ENCODE results near the gene VWF. TPM values are rescaled to one million over a fixed set of nuclear protein-coding genes. Genes with fewer than 3 reads are reported as not detected.
A peak's percentile ranks its signal among the peaks of the same experiment; 100 is the strongest.

The VWF gene
- total RNA-seq, 6 donors from 2014 or later, result 292 to 543 (median 360) TPM

GRCh38 chr12:6084261-6084968, 40.1 kb downstream of the VWF start:
- Histone ChIP-seq H3K9me3 (no peaks in the 10 kb centered on the region), H3K27ac (peak overlapping the region; percentile 21 to 44 (median 36)), H3K27me3 (no peaks in the 10 kb centered on the region), H3K36me3 (peaks cover 0 to 20% (median 0%) of the 10 kb centered on the region in 4 donors), H3K4me1 (peaks cover 27 to 41% (median 31%) of the 10 kb centered on the region in 4 donors), H3K4me3 (no peak overlapping the region)
- 47 to 57% methylated on average over 4 to 7 of the region's 7 CpGs for WGBS, 2 donors
- no peak for TF ChIP-seq EP300 (IDR thresholded peaks at IDR 0.05)
- peak in 1 of 2 donors; percentile 10 for TF ChIP-seq POLR2AphosphoS5 (IDR thresholded peaks at IDR 0.05)
- no peak for TF ChIP-seq POLR2A (IDR thresholded peaks at IDR 0.05)
- TF ChIP-seq CTCF (IDR thresholded peaks at IDR 0.05), result peak in 1 of 6 experiments; percentile 18
- DNase-seq, result peak in 1 of 2 donors; percentile 28
- ATAC-seq (ENCODE audit: low FRiP score in 2 of 2), result peak in 1 of 2 donors; percentile 5

- no peak for DNase-seq
- Histone ChIP-seq H3K9me3 (no peaks in the 10 kb centered on the region), H3K4me1 (peaks cover 24 to 39% (median 24%) of the 10 kb centered on the region in 4 donors), H3K4me3 (no peak overlapping the region), H3K27ac (peak overlapping the region in 3 of 4 donors; percentile 12 to 32 (median 26)), H3K27me3 (no peaks in the 10 kb centered on the region), H3K36me3 (peaks cover 0 to 16% (median 0%) of the 10 kb centered on the region in 4 donors)
- TF ChIP-seq POLR2A (IDR thresholded peaks at IDR 0.05), result no peak
- TF ChIP-seq EP300 (IDR thresholded peaks at IDR 0.05), result no peak
- TF ChIP-seq POLR2AphosphoS5 (IDR thresholded peaks at IDR 0.05), result no peak
- TF ChIP-seq CTCF (IDR thresholded peaks at IDR 0.05), result no peak
- WGBS, 2 donors, result 58 to 68% methylated on average over 4 of the region's 4 CpGs
- no peak for ATAC-seq (ENCODE audit: low FRiP score in 2 of 2)
Observed at GRCh38 chr12:6083601-6084000, 40.9 kb downstream of the VWF start.

- TF ChIP-seq CTCF (IDR thresholded peaks at IDR 0.05) (no peak), POLR2A (IDR thresholded peaks at IDR 0.05) (no peak), EP300 (IDR thresholded peaks at IDR 0.05) (no peak), POLR2AphosphoS5 (IDR thresholded peaks at IDR 0.05) (no peak)
- H3K36me3 ChIP-seq, result peaks cover 0 to 16% (median 0%) of the 10 kb centered on the region in 4 donors
- 87 to 88% methylated on average over 3 of the region's 3 CpGs for WGBS, 2 donors
- peak overlapping the region in 2 of 4 donors; percentile 13 to 42 for H3K27ac ChIP-seq
- H3K9me3 ChIP-seq, result no peaks in the 10 kb centered on the region
- peaks cover 21 to 44% (median 26%) of the 10 kb centered on the region in 4 donors for H3K4me1 ChIP-seq
- no peak overlapping the region for H3K4me3 ChIP-seq
- ATAC-seq (ENCODE audit: low FRiP score in 2 of 2) (no peak), DNase-seq (no peak)
- H3K27me3 ChIP-seq, result no peaks in the 10 kb centered on the region
Observed at GRCh38 chr12:6082613-6083012, 41.9 kb downstream of the VWF start.

GRCh38 chr12:6080149-6081045, 44.1 kb downstream of the VWF start:
- Histone ChIP-seq H3K27ac (peak overlapping the region in 3 of 4 donors; percentile 35 to 67 (median 49)), H3K27me3 (no peaks in the 10 kb centered on the region), H3K9me3 (no peaks in the 10 kb centered on the region), H3K4me3 (no peak overlapping the region), H3K36me3 (peaks cover 0 to 19% (median 0%) of the 10 kb centered on the region in 4 donors), H3K4me1 (peaks cover 27 to 49% (median 33%) of the 10 kb centered on the region in 4 donors)
- DNase-seq, result no peak
- TF ChIP-seq CTCF (IDR thresholded peaks at IDR 0.05), result no peak
- no peak for TF ChIP-seq POLR2A (IDR thresholded peaks at IDR 0.05)
- TF ChIP-seq POLR2AphosphoS5 (IDR thresholded peaks at IDR 0.05), result no peak
- no peak for TF ChIP-seq EP300 (IDR thresholded peaks at IDR 0.05)
- no peak for ATAC-seq (ENCODE audit: low FRiP score in 2 of 2)
- WGBS, 2 donors, result 88 to 90% methylated on average over 17 to 18 of the region's 18 CpGs

Data from upper lobe of left lung (tissue), 6 donors.